ENCODE results near the gene MGRN1.

DNA sequence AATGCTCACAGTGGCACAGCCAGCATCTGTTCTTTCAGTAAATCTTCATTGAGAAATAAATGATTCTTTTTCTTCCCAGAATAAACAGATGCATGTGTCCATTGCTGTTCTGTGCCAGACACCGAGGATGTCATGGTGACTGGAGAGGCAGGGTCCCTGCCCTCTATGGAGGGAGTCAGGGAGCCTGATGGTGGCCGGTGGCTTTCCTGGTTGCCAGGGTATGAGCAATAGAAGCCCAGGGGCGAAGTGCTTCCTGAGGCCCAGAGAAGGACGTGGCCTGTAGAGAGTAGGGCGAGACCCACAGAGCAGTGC, 38.8 kb downstream of the MGRN1 start:
- TF ChIP-seq, protein P1, sequence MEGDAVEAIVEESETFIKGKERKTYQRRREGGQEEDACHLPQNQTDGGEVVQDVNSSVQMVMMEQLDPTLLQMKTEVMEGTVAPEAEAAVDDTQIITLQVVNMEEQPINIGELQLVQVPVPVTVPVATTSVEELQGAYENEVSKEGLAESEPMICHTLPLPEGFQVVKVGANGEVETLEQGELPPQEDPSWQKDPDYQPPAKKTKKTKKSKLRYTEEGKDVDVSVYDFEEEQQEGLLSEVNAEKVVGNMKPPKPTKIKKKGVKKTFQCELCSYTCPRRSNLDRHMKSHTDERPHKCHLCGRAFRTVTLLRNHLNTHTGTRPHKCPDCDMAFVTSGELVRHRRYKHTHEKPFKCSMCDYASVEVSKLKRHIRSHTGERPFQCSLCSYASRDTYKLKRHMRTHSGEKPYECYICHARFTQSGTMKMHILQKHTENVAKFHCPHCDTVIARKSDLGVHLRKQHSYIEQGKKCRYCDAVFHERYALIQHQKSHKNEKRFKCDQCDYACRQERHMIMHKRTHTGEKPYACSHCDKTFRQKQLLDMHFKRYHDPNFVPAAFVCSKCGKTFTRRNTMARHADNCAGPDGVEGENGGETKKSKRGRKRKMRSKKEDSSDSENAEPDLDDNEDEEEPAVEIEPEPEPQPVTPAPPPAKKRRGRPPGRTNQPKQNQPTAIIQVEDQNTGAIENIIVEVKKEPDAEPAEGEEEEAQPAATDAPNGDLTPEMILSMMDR (conservative IDR thresholded peaks at IDR 0.05 in 1 of 2, IDR thresholded peaks at IDR 0.05 in 1 of 2; ENCODE audit: low read depth in 1 of 2, low read length in 2 of 2): no peak
- no peak for TF ChIP-seq EZH2 (IDR thresholded peaks at IDR 0.05; ENCODE audit: low read length, missing control alignments)

All from fibroblast of lung (primary cell).